ENCODE data around the gene ABHD10.

The ABHD10 gene

GRCh38 chr3:112003321-112004080 lies 24.7 kb downstream of the ABHD10 start:
- no peaks in the 10 kb centered on the region for H3K9me3 ChIP-seq (ENCODE audit: insufficient read depth, low read length)
- H3K9me2 ChIP-seq (replicated peaks; ENCODE audit: insufficient read depth, low read length) = no peaks in the 10 kb centered on the region
- H4K20me1 ChIP-seq (ENCODE audit: low read depth, low read length) = no peaks in the 10 kb centered on the region
- no peaks in the 10 kb centered on the region for H3K36me3 ChIP-seq (ENCODE audit: low read length)
- H3K27ac ChIP-seq (ENCODE audit: low read depth, low read length) = no peak overlapping the region
- no peaks in the 10 kb centered on the region for H3F3A ChIP-seq (ENCODE audit: insufficient read depth)
- H3K9ac ChIP-seq (ENCODE audit: low read length) = no peak overlapping the region
- no peak overlapping the region for H3K4me3 ChIP-seq (ENCODE audit: insufficient read depth, low read length, poor library complexity, severe bottlenecking)
- TF ChIP-seq EZH2phosphoT487 (conservative IDR thresholded peaks at IDR 0.05; ENCODE audit: low read length) (no peak), CTCF (IDR thresholded peaks at IDR 0.05; ENCODE audit: insufficient read depth, low read length, poor library complexity, severe bottlenecking) (no peak)
- no peak overlapping the region for H2AFZ ChIP-seq (ENCODE audit: low read depth, low read length, severe bottlenecking)
- H3K27me3 ChIP-seq (ENCODE audit: low read length) = no peaks in the 10 kb centered on the region
- H3K4me2 ChIP-seq (ENCODE audit: low read depth, low read length, poor library complexity, severe bottlenecking) = no peak overlapping the region
- no peaks in the 10 kb centered on the region for H3K79me2 ChIP-seq (ENCODE audit: insufficient read depth, low read length)

GRCh38 chr3:112004187-112004586 lies 25.4 kb downstream of the ABHD10 start:
- TF ChIP-seq CTCF (IDR thresholded peaks at IDR 0.05; ENCODE audit: insufficient read depth, low read length, poor library complexity, severe bottlenecking) = no peak
- no peak for TF ChIP-seq EZH2phosphoT487 (conservative IDR thresholded peaks at IDR 0.05; ENCODE audit: low read length)
- no peak overlapping the region for H3K27ac ChIP-seq (ENCODE audit: low read depth, low read length)

DNA sequence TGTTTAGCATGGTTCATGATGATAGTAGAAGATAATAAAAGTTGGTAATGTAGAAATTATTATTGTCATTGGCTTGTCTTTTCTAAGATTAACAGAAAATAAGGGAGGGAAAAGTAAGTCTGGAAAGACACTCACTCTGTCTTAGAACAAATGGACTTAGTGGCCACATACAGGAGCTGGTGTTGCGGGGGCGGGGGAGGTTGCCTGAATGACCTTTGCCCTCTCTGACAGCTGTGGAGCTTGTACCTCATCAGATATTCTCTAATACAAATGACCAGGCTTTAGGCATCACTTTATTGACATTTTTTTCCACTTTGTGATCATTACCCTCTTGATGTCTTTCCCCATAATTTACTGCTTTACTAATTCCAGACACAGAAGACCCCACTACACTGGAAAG lies 25.8 kb downstream of the ABHD10 start:
- Histone ChIP-seq H3K4me2 (ENCODE audit: low read depth, low read length, poor library complexity, severe bottlenecking) (no peak overlapping the region), H3K9me3 (ENCODE audit: insufficient read depth, low read length) (no peaks in the 10 kb centered on the region), H4K20me1 (ENCODE audit: low read depth, low read length) (no peaks in the 10 kb centered on the region), H3K79me2 (ENCODE audit: insufficient read depth, low read length) (no peaks in the 10 kb centered on the region), H3K9ac (ENCODE audit: low read length) (no peak overlapping the region), H3K9me2 (replicated peaks; ENCODE audit: insufficient read depth, low read length) (no peaks in the 10 kb centered on the region), H3F3A (ENCODE audit: insufficient read depth) (no peaks in the 10 kb centered on the region), H2AFZ (ENCODE audit: low read depth, low read length, severe bottlenecking) (no peak overlapping the region), H3K27ac (ENCODE audit: low read depth, low read length) (no peak overlapping the region), H3K4me3 (ENCODE audit: insufficient read depth, low read length, poor library complexity, severe bottlenecking) (no peak overlapping the region), H3K36me3 (ENCODE audit: low read length) (no peaks in the 10 kb centered on the region), H3K27me3 (ENCODE audit: low read length) (no peaks in the 10 kb centered on the region)
- TF ChIP-seq CTCF (IDR thresholded peaks at IDR 0.05; ENCODE audit: insufficient read depth, low read length, poor library complexity, severe bottlenecking) (no peak), EZH2phosphoT487 (conservative IDR thresholded peaks at IDR 0.05; ENCODE audit: low read length) (no peak)

More at GRCh38 chr3:112004187-112004586, 25.4 kb downstream of the ABHD10 start:
- Histone ChIP-seq H3K36me3 (ENCODE audit: low read length) (no peaks in the 10 kb centered on the region), H3K4me2 (ENCODE audit: low read depth, low read length, poor library complexity, severe bottlenecking) (no peak overlapping the region), H3K9ac (ENCODE audit: low read length) (no peak overlapping the region), H3K9me3 (ENCODE audit: insufficient read depth, low read length) (no peaks in the 10 kb centered on the region), H4K20me1 (ENCODE audit: low read depth, low read length) (no peaks in the 10 kb centered on the region), H3F3A (ENCODE audit: insufficient read depth) (no peaks in the 10 kb centered on the region), H3K79me2 (ENCODE audit: insufficient read depth, low read length) (no peaks in the 10 kb centered on the region), H3K9me2 (replicated peaks; ENCODE audit: insufficient read depth, low read length) (no peaks in the 10 kb centered on the region), H2AFZ (ENCODE audit: low read depth, low read length, severe bottlenecking) (no peak overlapping the region), H3K27me3 (ENCODE audit: low read length) (no peaks in the 10 kb centered on the region), H3K4me3 (ENCODE audit: insufficient read depth, low read length, poor library complexity, severe bottlenecking) (no peak overlapping the region)

Measured in SU-DHL-6 (cell line).